GM21528 (cell line): Measurements from ENCODE around the gene CD200R1L.
"Not testable (repeated sequence)": the region's sequence is repeated elsewhere in the genome, so short reads cannot be mapped to it uniquely, and the experiment has no call there.

Experiments used
- ATAC-seq: cut with Tn5 transposase; IDR thresholded peaks from one replicate; pipeline ENCODE4 v1.9.1; 2021; ENCODE audit warnings: mild to moderate bottlenecking, moderate library complexity; ENCODE audit not compliant: unreplicated experiment, low FRiP score

Gene CD200R1L, protein sequence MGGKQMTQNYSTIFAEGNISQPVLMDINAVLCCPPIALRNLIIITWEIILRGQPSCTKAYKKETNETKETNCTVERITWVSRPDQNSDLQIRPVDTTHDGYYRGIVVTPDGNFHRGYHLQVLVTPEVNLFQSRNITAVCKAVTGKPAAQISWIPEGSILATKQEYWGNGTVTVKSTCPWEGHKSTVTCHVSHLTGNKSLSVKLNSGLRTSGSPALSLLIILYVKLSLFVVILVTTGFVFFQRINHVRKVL

GRCh38 chr3:112846764-112847163 is at the start of gene CD200R1L:
TSS of gene CD200R1L (minus strand) at chr3:112846864. CDS start at chr3:112829367, 17,497 bp downstream.
- ATAC-seq = no peak

DNA sequence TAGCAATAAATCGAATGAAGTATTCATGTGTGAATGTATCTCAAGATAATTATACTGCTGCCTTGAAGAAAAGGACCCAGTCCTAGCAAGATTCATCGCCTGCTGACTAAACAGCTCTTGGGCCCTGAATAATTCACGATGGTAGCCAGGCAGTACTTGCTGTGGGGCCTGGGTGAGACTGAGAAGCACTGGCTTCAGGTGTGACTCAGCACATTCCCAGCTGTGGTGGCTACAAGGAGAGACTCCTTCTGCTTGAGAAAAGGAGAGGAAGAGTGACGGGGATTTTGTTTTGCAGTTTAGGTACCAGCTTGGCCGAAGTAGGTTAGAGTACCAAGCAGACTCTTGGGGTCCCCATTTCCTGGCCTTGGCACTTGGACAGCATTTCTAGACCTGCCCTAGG is 47.6 kb upstream of the CD200R1L start:
- ATAC-seq = no peak

- ATAC-seq = no peak
Observed at GRCh38 chr3:112889357-112889756, 42.7 kb upstream of the CD200R1L start.

- ATAC-seq = no peak
Observed at GRCh38 chr3:112888381-112889085, 41.9 kb upstream of the CD200R1L start.

- no peak for ATAC-seq
Observed at GRCh38 chr3:112884678-112885290, 38.1 kb upstream of the CD200R1L start.

DNA sequence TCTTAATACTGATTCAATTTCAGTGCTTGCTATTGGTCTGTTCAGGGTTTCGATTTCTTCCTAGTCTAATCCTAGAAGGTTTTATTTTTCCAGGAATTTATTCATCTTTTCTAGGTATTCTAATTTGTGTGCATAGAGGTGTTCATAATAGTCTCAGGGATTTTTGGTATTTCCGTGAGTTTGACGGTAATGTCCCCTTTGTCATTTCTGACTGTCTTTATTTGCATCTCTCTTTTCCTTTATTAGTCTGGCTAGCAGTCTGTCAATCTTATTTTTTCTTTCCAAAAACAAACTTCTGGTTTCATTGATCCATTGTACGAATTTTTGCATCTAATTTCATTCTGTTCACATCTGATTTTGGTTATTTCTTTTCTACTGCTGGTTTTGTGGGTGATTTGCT is 35.2 kb upstream of the CD200R1L start:
- ATAC-seq = no peak

DNA sequence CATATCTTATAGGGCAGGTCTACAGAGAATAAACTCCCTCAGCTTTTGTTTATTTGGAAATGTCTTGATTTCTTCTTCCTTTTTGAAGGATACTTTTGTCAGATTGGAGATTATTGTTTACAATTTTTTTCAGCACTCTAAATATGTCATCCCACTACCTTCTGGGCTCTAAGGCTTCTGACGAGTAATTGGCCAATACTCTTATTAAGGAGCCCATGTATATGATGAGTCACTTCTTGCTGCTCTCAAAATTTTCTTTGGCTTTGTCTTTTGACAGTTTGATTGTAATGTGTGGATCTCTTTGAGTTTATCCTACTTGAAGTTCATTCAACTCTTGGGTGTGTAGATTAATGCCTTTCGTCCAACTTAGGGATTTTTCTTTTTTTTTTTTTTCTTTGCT is 28.9 kb upstream of the CD200R1L start:
- ATAC-seq = no peak

GRCh38 chr3:112874725-112875124 is 28.1 kb upstream of the CD200R1L start:
- ATAC-seq = no peak

- ATAC-seq = no peak
Observed at GRCh38 chr3:112873632-112874031, 27.0 kb upstream of the CD200R1L start.

- no peak for ATAC-seq
Observed at GRCh38 chr3:112871735-112872134, 25.1 kb upstream of the CD200R1L start.

GRCh38 chr3:112865757-112866156 is 19.1 kb upstream of the CD200R1L start:
- no peak for ATAC-seq

GRCh38 chr3:112860898-112861297 is 14.2 kb upstream of the CD200R1L start:
- ATAC-seq = no peak

DNA sequence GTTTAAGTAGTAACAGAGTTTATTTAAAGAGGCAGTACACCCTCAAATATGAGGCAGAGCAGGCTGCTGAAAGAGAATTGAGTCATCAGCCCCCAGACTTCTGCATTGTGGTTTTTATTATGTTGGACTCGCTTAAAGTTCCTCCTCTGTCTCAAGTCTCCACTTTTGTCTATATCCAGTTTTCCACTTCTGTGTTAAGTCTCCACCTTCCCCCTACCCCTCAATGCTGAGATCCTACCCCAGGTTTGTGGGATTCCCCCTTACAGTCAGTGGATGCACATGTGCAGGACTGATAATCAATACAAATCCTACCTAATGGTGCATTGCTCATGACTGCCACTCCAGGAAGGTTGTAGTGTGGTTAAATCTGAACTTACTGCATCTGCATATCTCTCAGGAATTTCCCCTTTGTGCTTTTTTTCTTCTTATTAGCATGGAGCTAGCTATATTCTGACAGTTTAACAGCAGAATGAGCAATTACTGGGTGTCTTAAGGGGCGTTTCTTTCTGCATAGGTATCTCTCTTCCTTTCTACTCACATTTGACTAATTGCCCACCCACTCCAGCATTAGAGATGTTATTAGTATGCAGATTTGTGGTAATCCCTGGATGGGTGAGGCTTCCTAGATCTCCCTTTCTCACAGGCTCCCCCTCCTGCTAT is 11.9 kb upstream of the CD200R1L start:
- no peak for ATAC-seq

- no peak for ATAC-seq
Observed at GRCh38 chr3:112857526-112857925, 10.9 kb upstream of the CD200R1L start.

DNA sequence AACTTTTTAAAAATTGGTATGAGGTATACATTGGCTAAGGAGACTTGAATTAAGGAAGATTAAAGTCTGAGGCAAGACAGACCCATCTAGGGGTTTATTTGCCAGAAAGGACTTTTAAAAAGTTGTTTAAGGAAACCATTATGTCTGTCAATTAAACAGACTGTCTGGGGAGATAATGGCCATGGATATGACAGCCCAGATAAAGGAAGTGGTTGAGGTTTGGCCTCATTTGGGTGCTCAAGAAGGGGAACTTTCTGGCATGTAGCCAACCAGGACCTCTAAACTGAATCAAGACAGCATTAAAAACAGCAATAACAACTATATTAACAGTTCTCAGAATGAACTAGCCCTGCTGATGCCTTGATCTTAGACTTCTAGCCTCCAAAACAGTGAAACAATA is 9.9 kb upstream of the CD200R1L start:
- no peak for ATAC-seq

GRCh38 chr3:112855883-112856282 is 9.2 kb upstream of the CD200R1L start:
- ATAC-seq = no peak

DNA sequence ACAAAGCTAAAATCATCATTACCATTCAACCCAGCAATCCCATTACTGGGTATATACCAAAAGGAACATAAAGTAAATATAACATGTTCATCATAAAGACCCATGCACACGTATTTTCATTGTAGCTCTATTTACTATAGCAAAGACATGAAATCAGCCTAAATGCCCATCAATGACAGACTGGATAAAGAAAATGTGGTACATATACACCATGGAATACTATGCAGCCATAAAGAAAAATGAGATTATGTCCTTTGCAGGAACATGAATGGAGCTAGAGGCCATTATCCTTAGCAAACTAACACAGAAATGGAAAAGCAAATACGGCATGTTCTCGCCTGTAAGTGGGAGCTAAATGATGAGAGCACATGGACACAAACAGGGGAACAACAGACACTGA is 8.4 kb upstream of the CD200R1L start:
- ATAC-seq = not testable (repeated sequence)

GRCh38 chr3:112848196-112848595 is 1.5 kb upstream of the CD200R1L start:
- no peak for ATAC-seq

DNA sequence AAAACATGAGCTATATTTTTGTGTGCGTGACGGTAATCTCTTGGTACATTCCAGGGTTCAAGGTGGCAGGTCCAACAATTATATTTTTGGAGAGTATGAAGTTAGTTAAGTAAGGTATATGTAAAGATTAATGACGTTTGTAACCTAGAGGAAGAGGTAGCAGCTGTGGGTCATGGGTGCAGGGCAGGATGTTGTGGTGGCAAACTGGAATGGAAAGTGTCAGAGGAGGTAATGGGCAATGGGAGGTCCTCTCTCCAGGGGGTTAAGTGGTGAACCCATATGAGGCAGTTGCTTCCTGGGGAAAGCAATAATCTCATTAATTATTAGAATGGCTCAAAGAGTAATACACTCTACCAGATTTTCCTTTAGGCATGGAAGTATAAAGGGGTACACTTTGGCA is 1.0 kb upstream of the CD200R1L start:
- ATAC-seq = no peak

DNA sequence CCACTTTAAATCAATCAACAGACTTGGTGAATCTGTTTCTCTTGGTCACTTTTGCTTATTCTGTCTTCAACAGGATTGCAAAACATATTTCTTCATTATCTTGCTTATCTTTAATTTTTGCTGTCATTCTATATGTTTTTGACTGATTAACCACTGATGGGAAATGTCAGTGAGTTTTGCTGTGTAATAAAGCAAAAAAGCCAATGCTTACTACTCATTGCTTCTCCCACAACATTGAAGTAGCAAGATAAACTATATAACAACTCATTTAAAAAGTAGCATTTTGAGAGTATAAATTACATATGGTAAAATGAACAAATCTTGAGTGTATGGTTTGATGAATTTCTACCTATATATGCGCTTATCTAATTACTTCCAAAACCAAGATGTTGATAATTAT is 892 bp downstream of the CD200R1L start:
- ATAC-seq = no peak

GRCh38 chr3:112829046-112829445 is 17.6 kb downstream of the CD200R1L start:
- no peak for ATAC-seq
